ENCODE data around the gene MS4A10.

MS4A10 gene

GRCh38 chr11:60763692-60764369 lies 21.3 kb upstream of the MS4A10 start:
- DNase-seq (ENCODE audit: low read depth) = no peak
- no peak overlapping the region for H3K4me3 ChIP-seq (ENCODE audit: low read depth, low read length)
- no peak for TF ChIP-seq POLR2A (IDR thresholded peaks at IDR 0.05; ENCODE audit: extremely low read depth, insufficient read length)

DNA sequence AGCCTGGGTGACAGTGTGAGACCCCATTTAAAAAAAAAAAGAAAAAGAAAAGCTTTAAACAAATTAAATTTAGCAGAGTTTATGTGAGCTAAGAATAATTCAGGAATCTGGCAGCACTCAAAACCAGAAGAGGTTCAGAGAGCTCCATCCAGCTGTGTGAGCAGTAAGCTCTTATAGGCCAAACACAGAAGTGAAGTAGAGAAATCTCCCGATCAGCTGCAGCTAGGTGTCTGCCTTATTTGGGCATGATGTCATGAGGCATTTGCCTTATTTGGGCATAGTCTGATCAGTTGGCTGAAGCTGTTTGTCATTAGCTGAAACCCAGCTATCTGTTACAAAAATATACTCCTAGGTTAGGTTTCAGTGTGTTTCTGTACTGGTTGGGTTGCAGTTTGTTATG lies 20.3 kb upstream of the MS4A10 start:
- H3K4me3 ChIP-seq (ENCODE audit: low read depth, low read length) = no peak overlapping the region
- DNase-seq (ENCODE audit: low read depth) = no peak
- TF ChIP-seq POLR2A (IDR thresholded peaks at IDR 0.05; ENCODE audit: extremely low read depth, insufficient read length) (no peak), CTCF (IDR thresholded peaks at IDR 0.05; ENCODE audit: low read depth, low read length) (no peak), MAX (IDR thresholded peaks at IDR 0.05; ENCODE audit: low read depth, low read length) (no peak), MYC (IDR thresholded peaks at IDR 0.05; ENCODE audit: low read depth, low read length) (no peak)

GRCh38 chr11:60765355-60765754 lies 19.8 kb upstream of the MS4A10 start:
- TF ChIP-seq POLR2A (IDR thresholded peaks at IDR 0.05; ENCODE audit: extremely low read depth, insufficient read length) = no peak
- TF ChIP-seq MAX (IDR thresholded peaks at IDR 0.05; ENCODE audit: low read depth, low read length) = no peak
- no peak for TF ChIP-seq CTCF (IDR thresholded peaks at IDR 0.05; ENCODE audit: low read depth, low read length)
- TF ChIP-seq MYC (IDR thresholded peaks at IDR 0.05; ENCODE audit: low read depth, low read length) = no peak
- DNase-seq (ENCODE audit: low read depth) = peak; percentile 26
- no peak overlapping the region for H3K4me3 ChIP-seq (ENCODE audit: low read depth, low read length)

DNA sequence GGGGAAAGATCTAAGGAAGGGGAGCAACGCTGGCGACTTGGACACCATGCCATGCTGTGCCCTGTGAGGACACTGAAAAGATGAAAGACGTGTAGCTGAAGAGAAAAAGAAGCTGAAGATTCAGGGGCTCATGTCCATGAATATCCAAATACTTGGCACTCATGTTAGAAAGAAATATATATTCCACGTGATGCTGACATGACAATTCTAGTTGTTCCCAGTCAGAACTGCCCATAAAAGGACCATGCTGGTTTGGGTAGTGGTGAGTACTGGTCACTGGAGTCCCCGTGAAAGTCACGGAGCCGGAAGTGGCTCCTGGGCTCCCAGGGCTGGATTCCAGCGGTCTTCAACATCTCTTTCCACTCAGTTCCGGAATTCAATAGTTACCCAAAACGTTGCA lies 18.6 kb upstream of the MS4A10 start:
- TF ChIP-seq MAX (IDR thresholded peaks at IDR 0.05; ENCODE audit: low read depth, low read length) (no peak), POLR2A (IDR thresholded peaks at IDR 0.05; ENCODE audit: extremely low read depth, insufficient read length) (no peak), CTCF (IDR thresholded peaks at IDR 0.05; ENCODE audit: low read depth, low read length) (no peak), MYC (IDR thresholded peaks at IDR 0.05; ENCODE audit: low read depth, low read length) (no peak)
- no peak overlapping the region for H3K4me3 ChIP-seq (ENCODE audit: low read depth, low read length)
- DNase-seq (ENCODE audit: low read depth) = no peak

- no peak for TF ChIP-seq CTCF (IDR thresholded peaks at IDR 0.05; ENCODE audit: low read depth, low read length)
- no peak for TF ChIP-seq MAX (IDR thresholded peaks at IDR 0.05; ENCODE audit: low read depth, low read length)
- TF ChIP-seq POLR2A (IDR thresholded peaks at IDR 0.05; ENCODE audit: extremely low read depth, insufficient read length) = no peak
- TF ChIP-seq MYC (IDR thresholded peaks at IDR 0.05; ENCODE audit: low read depth, low read length) = no peak
- DNase-seq (ENCODE audit: low read depth) = no peak
Measured at GRCh38 chr11:60767388-60767811, 17.7 kb upstream of the MS4A10 start.

GRCh38 chr11:60768202-60768601 lies 16.9 kb upstream of the MS4A10 start:
- DNase-seq (ENCODE audit: low read depth) = no peak

More at GRCh38 chr11:60767388-60767811, 17.7 kb upstream of the MS4A10 start:
- H3K4me3 ChIP-seq (ENCODE audit: low read depth, low read length) = no peak overlapping the region

More at GRCh38 chr11:60768202-60768601, 16.9 kb upstream of the MS4A10 start:
- H3K4me3 ChIP-seq (ENCODE audit: low read depth, low read length) = no peak overlapping the region
- TF ChIP-seq MAX (IDR thresholded peaks at IDR 0.05; ENCODE audit: low read depth, low read length) = no peak
- no peak for TF ChIP-seq POLR2A (IDR thresholded peaks at IDR 0.05; ENCODE audit: extremely low read depth, insufficient read length)
- TF ChIP-seq MYC (IDR thresholded peaks at IDR 0.05; ENCODE audit: low read depth, low read length) = no peak
- TF ChIP-seq CTCF (IDR thresholded peaks at IDR 0.05; ENCODE audit: low read depth, low read length) = no peak
